ENCODE results near the gene ZBTB34. TPM values are rescaled to one million over a fixed set of nuclear protein-coding genes. Genes with fewer than 3 reads are reported as not detected.

ZBTB34 gene
- total and polyA plus RNA-seq, 2 of the 4 experiments (the other 2 are of a cell fraction), result 2.7 to 3.1 TPM

- no peak overlapping the region for H3K4me3 ChIP-seq (ENCODE audit: insufficient read depth, low read depth, low read length)
- no peak overlapping the region for H2BK120ac ChIP-seq (ENCODE audit: low read depth, low read length)
- H4K5ac ChIP-seq (ENCODE audit: low read depth, low read length), result no peak overlapping the region
- no peak overlapping the region for H3K56ac ChIP-seq (ENCODE audit: extremely low read depth, insufficient read depth, low read length)
- no peak for TF ChIP-seq RAD21 (IDR thresholded peaks at IDR 0.05; ENCODE audit: low read length)
- no peak for TF ChIP-seq POLR2A (IDR thresholded peaks at IDR 0.05; ENCODE audit: low read depth, low read length)
- TF ChIP-seq CHD1 (IDR thresholded peaks at IDR 0.05; ENCODE audit: low read depth, low read length), result no peak
- no peak for TF ChIP-seq MAZ (IDR thresholded peaks at IDR 0.05; ENCODE audit: borderline replicate concordance, low read depth, low read length)
- TF ChIP-seq FOS (IDR thresholded peaks at IDR 0.05; ENCODE audit: low read depth, low read length), result no peak
- TF ChIP-seq RCOR1 (IDR thresholded peaks at IDR 0.05; ENCODE audit: insufficient replicate concordance, low read length), result no peak
- TF ChIP-seq SMC3 (IDR thresholded peaks at IDR 0.05; ENCODE audit: low read depth, low read length), result no peak
- no peak for TF ChIP-seq MXI1 (IDR thresholded peaks at IDR 0.05; ENCODE audit: borderline replicate concordance, low read depth, low read length)
- no peak for TF ChIP-seq CTCF (conservative IDR thresholded peaks at IDR 0.05; ENCODE audit: low read depth, low read length)
- TF ChIP-seq USF2 (IDR thresholded peaks at IDR 0.05; ENCODE audit: low read depth, low read length), result no peak
- TF ChIP-seq ELK1 (IDR thresholded peaks at IDR 0.05; ENCODE audit: borderline replicate concordance, low read depth, low read length), result no peak
- no peak for TF ChIP-seq RFX5 (IDR thresholded peaks at IDR 0.05; ENCODE audit: low read depth, low read length)
- TF ChIP-seq MAFK (IDR thresholded peaks at IDR 0.05; ENCODE audit: low read depth, low read length), result no peak
- no peak for TF ChIP-seq BHLHE40 (IDR thresholded peaks at IDR 0.05; ENCODE audit: low read depth, low read length)
- no peak for TF ChIP-seq CEBPB (IDR thresholded peaks at IDR 0.05; ENCODE audit: low read depth, low read length)
- TF ChIP-seq NFE2L2 (IDR thresholded peaks at IDR 0.05; ENCODE audit: low read depth, low read length), result no peak
- H3K79me1 ChIP-seq (ENCODE audit: low read depth in 1 of 2, low read length in 2 of 2), result peaks cover 30 to 55% of the 10 kb centered on the region in 2 experiments
- POLR2A ChIA-PET (ENCODE audit: unreplicated experiment), result no interaction called here
- peaks cover 16% of the 10 kb centered on the region for H3K9me3 ChIP-seq (ENCODE audit: control insufficient read depth, insufficient read depth, low read length)
- whole genome bisulfite sequencing, 2 experiments (ENCODE audit: extremely low coverage in 2 of 2, insufficient read length in 1 of 2), result 100% methylated on average over 1 of the region's 5 CpGs; no CpG with 5 or more reads in 1 of the 2 experiments
- H4K20me1 ChIP-seq (ENCODE audit: insufficient read depth, low read length), result peaks cover 18% of the 10 kb centered on the region
- H3K18ac ChIP-seq (ENCODE audit: low read depth, low read length), result no peak overlapping the region
- H2AFZ ChIP-seq (replicated peaks; ENCODE audit: low read length, poor library complexity), result no peak overlapping the region
- peaks cover 13% of the 10 kb centered on the region for H3K36me3 ChIP-seq (ENCODE audit: control insufficient read depth, insufficient read depth, low read length)
- H4K91ac ChIP-seq (ENCODE audit: insufficient read depth, low read depth, low read length), result no peak overlapping the region
- H2BK5ac ChIP-seq (ENCODE audit: low read depth, low read length, poor library complexity, severe bottlenecking), result no peak overlapping the region
- no peak overlapping the region for H2BK15ac ChIP-seq (ENCODE audit: low read depth, low read length)
- CTCF ChIA-PET, result no interaction called here
- ATAC-seq (ENCODE audit: low read depth) (no peak), DNase-seq (no peak)
- in situ Hi-C loops (cut with MboI; ENCODE audit: low sequenced_read_pairs) (no loop called here), intact Hi-C loops (cut with micrococcal nuclease) (no loop called here), dilution Hi-C loops (cut with HindIII; ENCODE audit: low sequenced_read_pairs, unreplicated experiment) (no loop called here)
- no peak overlapping the region for H3K9ac ChIP-seq (ENCODE audit: low read depth, low read length)
- H3K14ac ChIP-seq (replicated peaks; ENCODE audit: low read depth, low read length), result no peak overlapping the region
- H3K23ac ChIP-seq (ENCODE audit: low read depth, low read length), result no peak overlapping the region
- no peak overlapping the region for H4K8ac ChIP-seq (ENCODE audit: low read depth in 2 of 2, low read length in 2 of 2)
- no peaks in the 10 kb centered on the region for H3K27me3 ChIP-seq (ENCODE audit: control insufficient read depth, insufficient read depth, low read length)
- H2AK9ac ChIP-seq (replicated peaks; ENCODE audit: low read depth, low read length, poor library complexity), result no peak overlapping the region
- H3K27ac ChIP-seq (ENCODE audit: insufficient read depth, low read length), result no peak overlapping the region
- H3K9me1 ChIP-seq (ENCODE audit: insufficient read depth, low read length), result no peaks in the 10 kb centered on the region; the same call in 1 of the 2 replicates
- H3K4me1 ChIP-seq (ENCODE audit: control insufficient read depth, insufficient read depth, low read length), result no peaks in the 10 kb centered on the region
- BruUV-seq (replicated peaks), result no TSS peak
- H3K4me2 ChIP-seq (ENCODE audit: low read depth, low read length), result no peak overlapping the region
- no peak overlapping the region for H2BK20ac ChIP-seq (ENCODE audit: low read depth, low read length)
- H2AK5ac ChIP-seq (ENCODE audit: low read depth, low read length), result no peak overlapping the region
- H3K4ac ChIP-seq (ENCODE audit: low read depth, low read length), result no peak overlapping the region
These were observed 42.0 kb upstream of the ZBTB34 start for GRCh38 chr9:126818482-126818881.
